Breast epithelium (tissue), 3 donors: Measurements from ENCODE around the gene ANAPC7.

Source experiments
- CTCF ChIP-seq, 3 donors: fragments of 450-650 bp; IDR thresholded peaks; one replicate each; pipeline ENCODE4 v1.5.1; 2016 to 2017; ENCODE audit warnings: antibody characterized with exemption in 3 of 3, mild to moderate bottlenecking in 3 of 3, moderate library complexity in 3 of 3
- POLR2A ChIP-seq: fragments of 450-650 bp; IDR thresholded peaks from one replicate; pipeline ENCODE4 v1.6.1; 2016; ENCODE audit warnings: antibody characterized with exemption, mild to moderate bottlenecking, moderate library complexity
- POLR2AphosphoS5 ChIP-seq, 3 donors: sonication (generic); formaldehyde crosslinking; IDR thresholded peaks; one replicate each; pipeline ENCODE4 v1.6.1; 2017; ENCODE audit warnings: antibody characterized with exemption in 3 of 3

DNA sequence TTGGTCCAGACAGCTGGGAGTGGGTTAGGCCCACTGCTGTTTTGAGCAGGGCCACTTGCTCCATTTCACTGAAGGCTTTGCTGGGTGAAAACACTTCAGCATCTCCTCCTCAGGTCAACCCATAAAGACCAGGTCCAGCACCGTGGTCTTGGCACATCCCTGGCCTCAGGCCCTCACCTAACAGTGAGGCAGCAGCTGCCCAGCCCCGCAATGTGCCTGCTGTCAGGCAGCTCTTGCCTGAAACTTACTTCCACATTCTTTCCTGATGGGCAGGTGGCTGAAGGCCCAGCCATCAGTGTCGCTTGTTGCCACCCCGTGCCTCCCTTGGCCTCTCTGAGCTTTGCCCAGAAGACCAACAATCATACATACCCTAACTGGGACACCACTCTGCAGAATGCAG, 54.4 kb downstream of the ANAPC7 start:
- TF ChIP-seq CTCF (IDR thresholded peaks at IDR 0.05), result no peak
- TF ChIP-seq POLR2A, result no peak
- TF ChIP-seq POLR2AphosphoS5 (IDR thresholded peaks at IDR 0.05), result no peak
